GM06990 (cell line): ENCODE measurements around the gene HIGD2A.

ENCODE experiments used
- DNase-seq: peaks from one replicate; pipeline ENCODE4 v3.0.0-alpha.2; 2011; ENCODE audit not compliant: insufficient read length; ENCODE audit errors: extremely low read depth
- H3K27me3 ChIP-seq: replicated peaks from 2 replicates; pipeline ENCODE4 v1.6.0; 2011; ENCODE audit warnings: low read length; ENCODE audit not compliant: control insufficient read depth, insufficient read depth
- H3K36me3 ChIP-seq: 2 replicates; pipeline ENCODE4 v1.5.1; 2011; ENCODE audit warnings: low read length; ENCODE audit not compliant: control insufficient read depth, insufficient read depth
- H3K4me3 ChIP-seq: replicated peaks from 2 replicates; pipeline ENCODE4 v1.5.1; 2011; ENCODE audit warnings: low read depth, mild to moderate bottlenecking, control low read depth, low read length
- TF ChIP-seq, protein P1 (sequence below): IDR thresholded peaks from 2 replicates; pipeline ENCODE4 v1.5.1; 2011; ENCODE audit warnings: low read length, control low read depth, mild to moderate bottlenecking, inconsistent platforms; ENCODE audit not compliant: insufficient read depth, poor library complexity, severe bottlenecking

HIGD2A gene

DNA sequence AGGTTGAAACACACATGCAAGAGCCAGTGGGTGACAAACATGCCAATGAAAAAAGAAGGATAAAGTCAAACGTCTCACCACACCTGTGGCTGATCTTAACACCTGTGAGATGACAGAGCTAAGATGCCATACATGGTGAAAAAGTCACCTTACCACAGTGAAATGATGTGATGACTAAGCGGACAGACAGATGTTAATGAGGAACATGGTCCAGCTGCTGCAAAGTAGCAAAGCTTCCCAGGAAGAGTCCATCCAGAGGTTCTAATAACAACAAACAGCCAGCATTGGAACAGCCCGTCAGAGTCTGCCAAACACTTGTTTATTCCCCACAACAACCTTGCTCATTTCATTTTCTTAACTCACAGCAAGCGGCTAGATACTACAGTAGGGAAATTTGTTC, 28.9 kb upstream of the HIGD2A start:
- no peak for DNase-seq
- TF ChIP-seq, protein P1, sequence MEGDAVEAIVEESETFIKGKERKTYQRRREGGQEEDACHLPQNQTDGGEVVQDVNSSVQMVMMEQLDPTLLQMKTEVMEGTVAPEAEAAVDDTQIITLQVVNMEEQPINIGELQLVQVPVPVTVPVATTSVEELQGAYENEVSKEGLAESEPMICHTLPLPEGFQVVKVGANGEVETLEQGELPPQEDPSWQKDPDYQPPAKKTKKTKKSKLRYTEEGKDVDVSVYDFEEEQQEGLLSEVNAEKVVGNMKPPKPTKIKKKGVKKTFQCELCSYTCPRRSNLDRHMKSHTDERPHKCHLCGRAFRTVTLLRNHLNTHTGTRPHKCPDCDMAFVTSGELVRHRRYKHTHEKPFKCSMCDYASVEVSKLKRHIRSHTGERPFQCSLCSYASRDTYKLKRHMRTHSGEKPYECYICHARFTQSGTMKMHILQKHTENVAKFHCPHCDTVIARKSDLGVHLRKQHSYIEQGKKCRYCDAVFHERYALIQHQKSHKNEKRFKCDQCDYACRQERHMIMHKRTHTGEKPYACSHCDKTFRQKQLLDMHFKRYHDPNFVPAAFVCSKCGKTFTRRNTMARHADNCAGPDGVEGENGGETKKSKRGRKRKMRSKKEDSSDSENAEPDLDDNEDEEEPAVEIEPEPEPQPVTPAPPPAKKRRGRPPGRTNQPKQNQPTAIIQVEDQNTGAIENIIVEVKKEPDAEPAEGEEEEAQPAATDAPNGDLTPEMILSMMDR = no peak
- peaks cover 3% of the 10 kb centered on the region for H3K36me3 ChIP-seq
- no peaks in the 10 kb centered on the region for H3K27me3 ChIP-seq
- H3K4me3 ChIP-seq = no peak overlapping the region

- Histone ChIP-seq H3K36me3 (no peaks in the 10 kb centered on the region; the same call in none of the 2 replicates), H3K27me3 (no peaks in the 10 kb centered on the region), H3K4me3 (peak overlapping the region; percentile 97)
- DNase-seq = no peak
- TF ChIP-seq, protein P1 = no peak
Measured at GRCh38 chr5:176360894-176361436, 27.6 kb upstream of the HIGD2A start.

DNA sequence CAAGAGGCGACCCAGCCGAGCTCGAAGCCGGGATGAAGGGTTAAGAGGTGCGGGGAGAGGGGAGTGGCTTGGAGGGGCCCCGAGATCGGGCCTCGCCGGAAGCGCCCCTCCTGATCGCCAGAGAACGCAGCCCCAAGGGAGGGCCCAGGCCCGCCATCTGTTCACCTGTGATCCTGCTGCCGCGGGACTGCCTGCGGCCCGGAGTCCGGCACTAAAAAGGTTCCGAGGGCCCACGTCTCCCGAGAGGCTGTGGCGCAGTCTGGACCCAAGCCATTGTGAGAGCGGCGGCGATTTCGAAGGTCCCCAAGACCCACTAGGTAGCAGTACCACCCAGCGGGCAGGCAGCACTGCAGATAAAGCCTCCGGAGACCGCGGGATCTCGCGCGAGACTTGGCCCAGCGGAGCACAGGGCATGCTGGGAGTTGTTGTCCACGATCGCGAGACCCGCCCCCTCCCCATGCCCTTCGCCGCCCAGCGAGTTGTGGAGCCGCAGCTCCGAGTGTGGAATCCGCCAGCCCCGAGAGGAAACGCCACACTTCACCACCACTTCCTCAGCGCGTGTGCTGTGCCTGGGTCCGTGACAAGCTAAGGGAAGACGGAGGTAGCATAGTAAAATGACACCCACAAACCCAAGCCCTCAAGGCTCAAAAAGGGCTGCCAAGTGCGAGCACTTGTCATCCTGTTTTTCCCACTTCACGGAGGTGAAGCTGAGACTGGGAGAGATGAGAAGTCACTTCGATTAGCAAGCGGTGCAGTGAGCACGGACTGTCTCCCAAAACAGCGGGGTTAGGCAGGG, 26.9 kb upstream of the HIGD2A start, which contains the start of gene KIAA1191:
Gene KIAA1191 (minus strand): TSS at position 328 of the 796 bp plus-strand sequence. CDS start 2,256 bp downstream, outside the sequence.
- DNase-seq = peak; percentile 95

GRCh38 chr5:176362233-176362490, 26.4 kb upstream of the HIGD2A start:
- no peaks in the 10 kb centered on the region; the same call in 1 of the 2 replicates for H3K36me3 ChIP-seq
- peak overlapping the region; percentile 97 for H3K4me3 ChIP-seq
- TF ChIP-seq, protein P1 = no peak
- H3K27me3 ChIP-seq = no peaks in the 10 kb centered on the region
- DNase-seq = no peak

More for the DNA sequence above, 26.9 kb upstream of the HIGD2A start, which contains the start of gene KIAA1191:
- no peaks in the 10 kb centered on the region for H3K27me3 ChIP-seq
- no peaks in the 10 kb centered on the region; the same call in 1 of the 2 replicates for H3K36me3 ChIP-seq
- TF ChIP-seq, protein P1 = no peak
- H3K4me3 ChIP-seq = peak within 1 kb of the TSS; percentile 97

DNA sequence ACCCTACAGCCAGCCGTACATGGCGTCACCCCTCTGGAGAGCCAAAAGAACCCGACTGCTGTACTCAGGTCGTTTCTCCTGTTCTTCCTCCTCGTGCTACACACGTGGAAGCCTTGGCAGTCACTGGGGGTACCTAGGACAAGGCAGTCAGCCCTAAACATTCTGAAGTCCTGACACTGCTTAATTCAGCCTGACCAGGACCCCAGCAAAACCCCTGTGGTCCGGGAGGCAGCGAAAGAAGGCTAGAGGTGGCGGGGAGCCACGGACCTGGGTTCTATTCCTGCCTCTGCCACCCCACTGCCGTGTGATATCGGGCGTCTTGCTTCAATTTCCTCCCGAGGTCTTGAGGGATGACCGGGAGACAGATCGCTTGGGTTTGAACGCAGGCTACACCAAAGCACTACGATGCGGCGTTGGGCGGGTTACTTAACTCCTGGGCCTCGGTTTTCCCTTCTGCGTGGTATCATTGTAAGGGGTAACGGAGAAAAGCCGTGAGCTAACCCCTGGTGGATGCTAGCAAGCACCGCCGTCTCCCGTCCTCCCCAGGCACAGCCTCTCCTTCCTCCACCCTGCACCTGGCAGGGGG, 23.7 kb upstream of the HIGD2A start:
- H3K4me3 ChIP-seq = peak overlapping the region; percentile 70
- no peak for DNase-seq

More for the DNA sequence above, 23.7 kb upstream of the HIGD2A start:
- TF ChIP-seq, protein P1 = no peak
- H3K27me3 ChIP-seq = no peaks in the 10 kb centered on the region
- no peaks in the 10 kb centered on the region; the same call in 1 of the 2 replicates for H3K36me3 ChIP-seq
